ENCODE measurements around the gene CFAP161. TPM values are rescaled to one million over a fixed set of nuclear protein-coding genes. Genes with fewer than 3 reads are reported as not detected.

Gene CFAP161
- total and polyA plus RNA-seq, 9 of the 15 experiments (the other 6 are each of a cell fraction or from before 2014, with no cell fraction given), result 25.8 to 83.3 (median 75.6) TPM

DNA sequence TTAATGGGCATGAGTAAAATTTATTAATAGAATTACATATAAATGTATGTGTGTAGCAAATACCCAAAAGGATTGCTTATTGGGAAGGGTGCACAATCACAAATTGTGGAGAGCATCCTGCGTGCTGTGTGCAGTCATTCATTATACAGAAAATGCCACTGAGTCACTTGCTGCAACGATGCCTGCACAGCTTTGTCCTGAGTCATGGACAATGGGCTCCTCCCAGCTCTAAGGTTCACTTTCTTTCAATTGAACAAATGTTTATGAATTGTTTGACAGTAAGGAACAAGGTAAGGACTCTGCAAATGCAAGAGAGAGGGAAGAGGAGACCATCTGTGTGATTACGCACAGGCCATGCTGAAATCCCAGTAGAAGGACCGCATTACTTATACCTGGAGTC, 18.7 kb downstream of the CFAP161 start (continued):
- TF ChIP-seq ZNF184 (CRISPR knock-in tag; IDR thresholded peaks at IDR 0.05) (no peak), CHCHD3 (CRISPR knock-in tag; IDR thresholded peaks at IDR 0.05) (no peak), SMARCC2 (IDR thresholded peaks at IDR 0.05; ENCODE audit: low read depth) (no peak), RFX5 (IDR thresholded peaks at IDR 0.05; ENCODE audit: low read depth, low read length) (no peak), EWSR1 (IDR thresholded peaks at IDR 0.05; ENCODE audit: borderline replicate concordance, low read depth, partially characterized antibody) (no peak), RBM14 (IDR thresholded peaks at IDR 0.05; ENCODE audit: borderline replicate concordance, insufficient read depth, low read depth, low read length) (no peak), ZNF140 (CRISPR knock-in tag; IDR thresholded peaks at IDR 0.05) (no peak)
- TF ChIP-seq, protein P1, sequence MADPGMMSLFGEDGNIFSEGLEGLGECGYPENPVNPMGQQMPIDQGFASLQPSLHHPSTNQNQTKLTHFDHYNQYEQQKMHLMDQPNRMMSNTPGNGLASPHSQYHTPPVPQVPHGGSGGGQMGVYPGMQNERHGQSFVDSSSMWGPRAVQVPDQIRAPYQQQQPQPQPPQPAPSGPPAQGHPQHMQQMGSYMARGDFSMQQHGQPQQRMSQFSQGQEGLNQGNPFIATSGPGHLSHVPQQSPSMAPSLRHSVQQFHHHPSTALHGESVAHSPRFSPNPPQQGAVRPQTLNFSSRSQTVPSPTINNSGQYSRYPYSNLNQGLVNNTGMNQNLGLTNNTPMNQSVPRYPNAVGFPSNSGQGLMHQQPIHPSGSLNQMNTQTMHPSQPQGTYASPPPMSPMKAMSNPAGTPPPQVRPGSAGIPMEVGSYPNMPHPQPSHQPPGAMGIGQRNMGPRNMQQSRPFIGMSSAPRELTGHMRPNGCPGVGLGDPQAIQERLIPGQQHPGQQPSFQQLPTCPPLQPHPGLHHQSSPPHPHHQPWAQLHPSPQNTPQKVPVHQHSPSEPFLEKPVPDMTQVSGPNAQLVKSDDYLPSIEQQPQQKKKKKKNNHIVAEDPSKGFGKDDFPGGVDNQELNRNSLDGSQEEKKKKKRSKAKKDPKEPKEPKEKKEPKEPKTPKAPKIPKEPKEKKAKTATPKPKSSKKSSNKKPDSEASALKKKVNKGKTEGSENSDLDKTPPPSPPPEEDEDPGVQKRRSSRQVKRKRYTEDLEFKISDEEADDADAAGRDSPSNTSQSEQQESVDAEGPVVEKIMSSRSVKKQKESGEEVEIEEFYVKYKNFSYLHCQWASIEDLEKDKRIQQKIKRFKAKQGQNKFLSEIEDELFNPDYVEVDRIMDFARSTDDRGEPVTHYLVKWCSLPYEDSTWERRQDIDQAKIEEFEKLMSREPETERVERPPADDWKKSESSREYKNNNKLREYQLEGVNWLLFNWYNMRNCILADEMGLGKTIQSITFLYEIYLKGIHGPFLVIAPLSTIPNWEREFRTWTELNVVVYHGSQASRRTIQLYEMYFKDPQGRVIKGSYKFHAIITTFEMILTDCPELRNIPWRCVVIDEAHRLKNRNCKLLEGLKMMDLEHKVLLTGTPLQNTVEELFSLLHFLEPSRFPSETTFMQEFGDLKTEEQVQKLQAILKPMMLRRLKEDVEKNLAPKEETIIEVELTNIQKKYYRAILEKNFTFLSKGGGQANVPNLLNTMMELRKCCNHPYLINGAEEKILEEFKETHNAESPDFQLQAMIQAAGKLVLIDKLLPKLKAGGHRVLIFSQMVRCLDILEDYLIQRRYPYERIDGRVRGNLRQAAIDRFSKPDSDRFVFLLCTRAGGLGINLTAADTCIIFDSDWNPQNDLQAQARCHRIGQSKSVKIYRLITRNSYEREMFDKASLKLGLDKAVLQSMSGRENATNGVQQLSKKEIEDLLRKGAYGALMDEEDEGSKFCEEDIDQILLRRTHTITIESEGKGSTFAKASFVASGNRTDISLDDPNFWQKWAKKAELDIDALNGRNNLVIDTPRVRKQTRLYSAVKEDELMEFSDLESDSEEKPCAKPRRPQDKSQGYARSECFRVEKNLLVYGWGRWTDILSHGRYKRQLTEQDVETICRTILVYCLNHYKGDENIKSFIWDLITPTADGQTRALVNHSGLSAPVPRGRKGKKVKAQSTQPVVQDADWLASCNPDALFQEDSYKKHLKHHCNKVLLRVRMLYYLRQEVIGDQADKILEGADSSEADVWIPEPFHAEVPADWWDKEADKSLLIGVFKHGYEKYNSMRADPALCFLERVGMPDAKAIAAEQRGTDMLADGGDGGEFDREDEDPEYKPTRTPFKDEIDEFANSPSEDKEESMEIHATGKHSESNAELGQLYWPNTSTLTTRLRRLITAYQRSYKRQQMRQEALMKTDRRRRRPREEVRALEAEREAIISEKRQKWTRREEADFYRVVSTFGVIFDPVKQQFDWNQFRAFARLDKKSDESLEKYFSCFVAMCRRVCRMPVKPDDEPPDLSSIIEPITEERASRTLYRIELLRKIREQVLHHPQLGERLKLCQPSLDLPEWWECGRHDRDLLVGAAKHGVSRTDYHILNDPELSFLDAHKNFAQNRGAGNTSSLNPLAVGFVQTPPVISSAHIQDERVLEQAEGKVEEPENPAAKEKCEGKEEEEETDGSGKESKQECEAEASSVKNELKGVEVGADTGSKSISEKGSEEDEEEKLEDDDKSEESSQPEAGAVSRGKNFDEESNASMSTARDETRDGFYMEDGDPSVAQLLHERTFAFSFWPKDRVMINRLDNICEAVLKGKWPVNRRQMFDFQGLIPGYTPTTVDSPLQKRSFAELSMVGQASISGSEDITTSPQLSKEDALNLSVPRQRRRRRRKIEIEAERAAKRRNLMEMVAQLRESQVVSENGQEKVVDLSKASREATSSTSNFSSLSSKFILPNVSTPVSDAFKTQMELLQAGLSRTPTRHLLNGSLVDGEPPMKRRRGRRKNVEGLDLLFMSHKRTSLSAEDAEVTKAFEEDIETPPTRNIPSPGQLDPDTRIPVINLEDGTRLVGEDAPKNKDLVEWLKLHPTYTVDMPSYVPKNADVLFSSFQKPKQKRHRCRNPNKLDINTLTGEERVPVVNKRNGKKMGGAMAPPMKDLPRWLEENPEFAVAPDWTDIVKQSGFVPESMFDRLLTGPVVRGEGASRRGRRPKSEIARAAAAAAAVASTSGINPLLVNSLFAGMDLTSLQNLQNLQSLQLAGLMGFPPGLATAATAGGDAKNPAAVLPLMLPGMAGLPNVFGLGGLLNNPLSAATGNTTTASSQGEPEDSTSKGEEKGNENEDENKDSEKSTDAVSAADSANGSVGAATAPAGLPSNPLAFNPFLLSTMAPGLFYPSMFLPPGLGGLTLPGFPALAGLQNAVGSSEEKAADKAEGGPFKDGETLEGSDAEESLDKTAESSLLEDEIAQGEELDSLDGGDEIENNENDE (IDR thresholded peaks at IDR 0.05; ENCODE audit: low read depth, low read length), result no peak
